ENCODE measurements around the gene ANKS1A.

Gene ANKS1A

DNA sequence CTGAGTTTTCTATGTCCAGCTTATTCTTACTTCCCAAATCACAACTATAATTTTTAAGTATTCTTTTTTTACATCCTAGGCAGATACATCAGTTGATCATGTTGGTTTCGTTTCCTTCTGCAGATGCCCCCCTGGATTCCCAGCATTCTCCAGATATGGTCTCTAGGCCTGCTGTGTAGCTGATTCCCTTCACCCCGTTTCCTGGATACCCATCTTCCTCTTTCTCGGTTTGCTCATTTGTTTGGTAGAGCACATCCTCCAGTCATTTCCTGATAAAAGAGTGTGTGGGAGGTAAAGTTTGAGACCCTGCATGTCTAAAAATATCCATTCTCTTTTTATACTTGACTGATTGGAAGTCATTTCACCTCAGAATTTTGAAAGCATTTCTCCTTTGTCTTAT is 66.4 kb downstream of the ANKS1A start:
- no peak for DNase-seq (ENCODE audit: low read depth, low spot score)

DNA sequence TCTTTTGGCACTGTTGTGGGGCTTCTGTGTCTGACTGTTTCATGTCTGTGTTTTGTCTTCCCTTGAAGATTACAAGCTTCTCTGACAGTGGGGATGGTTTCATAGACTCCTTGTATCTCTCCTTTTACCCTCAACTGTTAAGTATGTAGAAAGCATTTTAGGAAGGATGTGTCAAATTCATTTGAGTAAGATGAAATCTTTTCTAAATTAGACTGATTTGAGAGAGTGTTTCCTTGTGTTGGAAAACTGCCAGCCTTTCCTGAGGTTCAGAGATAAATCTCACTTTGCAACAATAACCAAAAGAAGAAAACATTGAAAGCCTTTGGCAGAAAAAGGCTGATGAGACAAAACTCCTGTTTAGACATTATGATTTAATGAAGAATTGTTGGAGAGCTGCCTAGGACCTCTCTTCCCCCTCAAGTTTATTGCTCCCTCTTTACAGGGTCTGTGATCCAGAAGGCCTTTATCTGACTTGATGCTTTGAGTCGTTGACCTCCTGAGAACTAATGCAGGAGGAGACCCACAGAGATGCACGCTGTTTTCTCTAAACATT is 68.3 kb downstream of the ANKS1A start:
- no peak for DNase-seq (ENCODE audit: low read depth, low spot score)

DNA sequence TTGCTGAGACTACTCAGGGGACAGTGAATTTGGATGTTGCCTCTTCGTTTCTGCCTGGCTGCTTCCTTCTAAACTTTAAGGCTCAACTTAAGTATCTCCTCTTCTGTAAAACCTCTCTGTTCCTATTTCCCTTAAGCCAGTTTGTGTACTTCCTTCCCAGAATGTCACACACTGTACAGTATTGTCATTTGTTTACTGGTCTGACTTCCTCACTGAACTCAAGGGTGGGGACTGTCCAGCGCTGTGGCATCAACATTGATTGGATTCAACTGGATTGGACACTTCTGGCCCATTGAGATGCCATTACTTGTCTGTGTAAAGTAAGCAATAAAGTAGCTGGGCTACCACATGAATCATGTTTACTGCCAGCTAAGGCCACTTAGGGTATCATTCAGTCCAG is 69.7 kb downstream of the ANKS1A start:
- DNase-seq (ENCODE audit: low read depth, low spot score): no peak

DNA sequence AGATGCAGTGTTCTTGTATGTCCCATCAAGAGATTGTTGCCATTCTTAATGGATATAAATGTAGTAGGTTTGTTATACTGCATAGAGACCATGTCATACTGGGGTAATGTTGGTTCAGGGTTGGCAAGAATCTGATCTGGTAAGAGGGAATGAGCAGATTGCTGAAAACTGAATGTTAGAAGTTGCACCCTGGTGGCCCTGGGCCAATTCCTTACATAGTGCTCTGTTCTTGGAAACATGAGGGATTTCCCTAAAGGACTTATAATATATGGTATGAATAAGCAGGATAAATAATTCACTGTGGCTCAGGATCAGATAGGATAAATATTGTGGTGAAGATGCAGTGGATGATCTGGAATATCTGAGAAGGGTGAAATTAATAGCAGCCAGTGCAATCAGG is 70.2 kb downstream of the ANKS1A start:
- DNase-seq (ENCODE audit: low read depth, low spot score): no peak

DNA sequence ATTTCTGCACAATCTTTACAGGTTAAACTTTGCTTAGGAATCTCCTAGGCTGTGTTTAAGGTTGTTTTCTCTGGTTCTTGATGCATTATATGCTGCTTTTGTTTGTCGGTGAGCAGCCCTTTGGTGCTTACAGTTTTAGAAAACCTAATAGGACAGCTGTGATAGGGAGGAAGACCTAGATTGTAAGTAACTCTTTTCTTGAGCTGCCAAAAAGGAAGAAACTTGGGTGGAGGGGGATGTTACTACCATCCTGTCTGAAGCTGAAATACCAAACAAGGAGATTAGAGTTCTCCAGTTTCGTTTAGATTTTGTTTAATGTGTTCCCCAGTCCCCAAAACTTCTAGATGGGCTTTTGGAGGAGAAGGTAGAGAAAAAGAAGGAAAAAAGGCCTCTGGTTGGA is 72.0 kb downstream of the ANKS1A start:
- DNase-seq (ENCODE audit: low read depth, low spot score): no peak

DNA sequence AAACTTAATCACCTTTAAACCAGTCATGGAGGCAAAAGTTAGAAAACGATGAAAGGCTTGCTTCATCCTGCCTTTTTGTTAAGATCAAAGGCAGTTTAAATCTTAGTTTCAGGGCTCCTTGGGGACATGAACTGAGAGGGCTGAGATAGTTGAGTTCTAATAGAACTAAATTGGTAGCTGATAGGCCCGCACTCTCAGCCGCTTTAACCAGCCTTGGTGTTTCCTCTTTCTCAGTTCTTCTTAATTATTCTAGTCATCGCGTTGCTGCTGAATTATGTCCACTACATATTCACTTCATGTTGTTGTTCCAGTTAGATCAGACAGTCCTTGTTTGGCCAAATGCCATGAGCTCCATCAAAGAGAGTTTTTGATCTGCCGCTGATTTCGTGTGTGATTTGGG is 72.5 kb downstream of the ANKS1A start:
- no peak for DNase-seq (ENCODE audit: low read depth, low spot score)

DNA sequence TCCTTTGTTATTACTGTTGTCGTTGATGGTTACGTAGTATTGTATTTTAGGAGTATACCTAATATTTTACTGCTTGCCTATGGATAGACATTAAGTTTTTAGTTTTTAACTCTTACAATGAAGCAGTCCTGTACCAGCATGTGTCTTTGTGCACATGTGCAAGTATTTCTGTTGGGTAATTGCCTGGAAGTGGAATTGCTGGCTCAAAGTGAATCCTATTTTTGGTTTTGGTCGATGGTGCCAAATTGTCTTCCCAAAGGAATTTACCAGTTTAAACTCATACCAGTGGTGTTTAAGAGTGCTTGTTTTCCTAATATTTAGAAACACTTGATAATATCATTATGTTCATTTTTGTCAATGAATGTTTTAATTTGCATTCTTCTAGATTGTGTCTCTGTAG is 75.5 kb downstream of the ANKS1A start:
- DNase-seq (ENCODE audit: low read depth, low spot score): no peak

DNA sequence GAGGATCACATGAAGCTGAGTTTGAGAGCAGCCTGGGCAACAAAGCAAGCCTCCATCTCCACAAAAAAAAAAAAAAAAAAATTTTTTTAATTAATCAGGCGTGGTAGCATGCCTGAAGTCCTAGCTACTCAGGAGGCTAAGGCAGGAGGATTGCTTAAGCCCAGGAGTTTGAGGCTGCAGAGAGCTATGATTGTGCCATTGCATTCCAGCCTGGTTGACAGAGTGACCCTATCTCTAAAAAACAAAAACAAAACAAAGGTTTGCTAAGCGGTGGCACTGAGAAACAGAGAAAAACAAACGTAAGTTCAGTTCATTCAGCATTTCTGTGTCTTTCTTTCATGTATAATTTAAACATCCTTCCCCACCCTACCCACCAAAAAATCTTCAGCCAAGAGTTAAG is 78.4 kb downstream of the ANKS1A start:
- DNase-seq (ENCODE audit: low read depth, low spot score): no peak

DNA sequence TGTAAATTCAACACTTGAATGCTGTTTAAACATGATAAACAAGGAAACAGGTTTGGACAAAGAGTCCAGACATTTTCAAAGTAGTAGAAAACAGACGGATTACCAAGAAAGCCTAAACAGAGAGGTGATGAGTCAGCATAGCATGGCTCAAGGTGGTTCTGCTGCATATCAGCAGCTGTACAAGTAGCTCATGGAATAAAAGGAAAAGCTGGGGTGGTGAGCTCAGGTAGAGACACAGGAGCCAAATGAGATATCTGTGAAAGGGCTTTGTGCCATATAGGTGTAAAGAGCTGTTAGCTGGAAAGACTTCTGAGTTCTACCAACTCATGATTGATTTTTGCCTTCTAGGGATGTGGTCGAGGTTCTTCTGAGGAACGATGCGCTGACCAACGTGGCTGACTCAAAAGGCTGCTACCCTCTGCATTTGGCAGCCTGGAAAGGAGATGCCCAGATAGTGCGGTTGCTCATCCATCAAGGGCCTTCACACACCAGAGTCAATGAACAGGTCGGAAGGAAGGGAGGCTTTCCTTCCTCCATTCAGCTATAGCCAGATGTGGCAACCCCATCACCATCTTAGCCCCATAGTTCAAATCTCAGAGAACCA is 80.7 kb downstream of the ANKS1A start:
- DNase-seq (ENCODE audit: low read depth, low spot score): no peak

DNA sequence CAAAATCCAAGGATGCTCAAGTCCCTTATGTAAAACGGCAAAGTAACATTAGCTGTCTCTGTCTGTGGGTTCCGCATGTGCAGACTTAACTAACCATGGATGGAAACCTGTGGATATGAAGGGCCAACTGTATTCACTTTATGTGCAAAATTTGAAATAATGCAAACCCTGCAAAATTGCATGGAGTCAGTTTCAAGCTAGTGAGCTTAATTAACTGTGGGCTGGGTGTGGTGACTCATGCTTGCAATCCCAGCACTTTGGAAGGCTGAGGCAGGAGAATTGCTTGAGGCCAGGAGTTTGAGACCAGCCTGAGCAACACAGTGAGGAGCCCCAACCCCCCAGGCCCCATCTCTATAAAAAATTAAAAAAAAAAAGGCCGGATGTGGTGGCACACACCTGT is 81.4 kb downstream of the ANKS1A start:
- no peak for DNase-seq (ENCODE audit: low read depth, low spot score)

DNA sequence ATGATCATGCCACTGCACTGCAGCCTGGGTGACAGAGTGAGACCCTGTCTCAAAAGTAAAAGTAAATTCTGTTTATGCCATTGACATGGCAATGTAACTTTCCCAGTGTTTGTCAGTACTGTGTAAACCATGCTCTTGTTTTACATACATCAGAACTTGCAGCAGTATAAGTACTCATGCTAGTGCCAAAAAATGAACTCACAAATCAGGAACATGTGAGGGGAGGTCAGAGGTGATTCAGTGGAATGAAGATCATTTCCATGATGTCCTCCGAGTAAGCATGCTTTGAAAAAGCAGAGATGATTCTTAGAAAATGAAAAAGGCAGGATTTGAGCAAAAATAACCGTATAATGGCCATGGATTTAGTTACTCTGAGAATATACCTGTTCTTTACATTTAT is 81.9 kb downstream of the ANKS1A start:
- no peak for DNase-seq (ENCODE audit: low read depth, low spot score)

DNA sequence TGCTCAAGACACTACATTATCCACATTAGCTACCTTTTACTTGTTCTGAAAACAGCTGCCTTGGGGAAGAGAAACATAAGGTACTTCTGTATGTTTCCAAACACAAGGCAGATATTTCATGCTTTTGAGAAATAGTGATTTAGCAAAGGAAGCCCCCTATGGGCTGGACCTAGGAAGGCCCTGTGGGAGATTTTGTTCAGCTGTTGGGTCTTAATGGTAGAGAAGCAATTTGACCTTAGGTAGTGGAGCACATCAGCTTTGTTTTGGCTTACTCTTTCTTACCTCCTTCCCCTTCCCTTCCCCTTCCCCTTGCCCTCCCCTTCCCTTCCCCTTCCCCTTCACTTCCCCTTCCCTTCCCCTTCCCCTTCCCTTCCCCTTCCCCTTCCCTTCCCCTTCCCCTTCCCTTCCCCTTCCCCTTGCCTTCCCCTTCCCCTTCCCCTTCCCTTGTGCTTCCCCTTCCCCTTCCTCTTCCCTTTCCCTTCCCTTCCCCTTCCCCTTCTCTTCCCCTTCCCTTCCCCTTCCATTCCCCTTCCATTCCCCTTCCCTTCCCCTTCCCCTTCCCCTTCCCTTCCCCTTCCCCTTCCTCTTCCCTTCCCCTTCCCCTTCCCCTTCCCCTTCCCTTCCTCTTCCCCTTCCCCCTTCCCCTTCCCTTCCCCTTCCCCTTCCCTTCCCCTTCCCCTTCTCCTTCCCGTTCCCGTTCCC is 84.6 kb downstream of the ANKS1A start:
- DNase-seq (ENCODE audit: low read depth, low spot score): no peak

DNA sequence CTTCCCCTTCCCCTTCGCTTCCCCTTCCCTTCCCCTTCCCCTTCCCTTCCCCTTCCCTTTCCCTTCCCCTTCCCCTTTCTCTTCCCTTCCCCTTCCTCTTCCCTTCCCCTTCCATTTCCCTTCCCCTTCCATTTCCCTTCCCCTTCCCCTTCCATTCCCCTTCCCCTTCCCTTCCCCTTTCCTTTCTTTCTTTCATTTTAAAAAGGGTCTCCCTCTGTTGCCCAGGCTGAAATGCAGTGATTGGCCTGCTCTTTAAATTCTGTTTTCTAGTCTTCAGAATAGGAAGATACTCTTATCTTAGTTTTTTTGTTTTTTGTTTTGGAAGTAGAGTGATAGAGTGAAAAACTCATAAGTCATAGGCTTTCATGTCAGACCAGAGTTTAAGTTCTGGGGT is 85.2 kb downstream of the ANKS1A start:
- DNase-seq (ENCODE audit: low read depth, low spot score): no peak

DNA sequence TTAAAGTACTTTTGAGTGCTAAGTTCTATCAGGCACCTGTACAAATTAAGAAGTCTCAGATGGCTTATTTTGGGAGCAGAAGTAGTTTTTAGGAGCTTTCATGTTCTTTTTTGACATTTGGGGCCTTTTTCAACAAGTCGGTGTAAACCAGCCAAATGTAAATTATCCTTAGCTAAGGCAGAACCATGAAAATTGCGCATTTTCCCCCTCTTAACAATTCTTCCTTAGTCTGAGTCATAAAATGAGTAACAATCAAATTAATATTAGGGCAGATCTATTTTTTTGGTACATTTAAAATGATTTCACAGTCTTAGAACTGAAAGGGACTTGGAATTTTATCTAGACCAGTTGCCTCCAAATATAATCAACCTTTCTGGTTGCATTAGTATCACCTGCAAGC is 87.2 kb downstream of the ANKS1A start:
- DNase-seq (ENCODE audit: low read depth, low spot score): no peak

DNA sequence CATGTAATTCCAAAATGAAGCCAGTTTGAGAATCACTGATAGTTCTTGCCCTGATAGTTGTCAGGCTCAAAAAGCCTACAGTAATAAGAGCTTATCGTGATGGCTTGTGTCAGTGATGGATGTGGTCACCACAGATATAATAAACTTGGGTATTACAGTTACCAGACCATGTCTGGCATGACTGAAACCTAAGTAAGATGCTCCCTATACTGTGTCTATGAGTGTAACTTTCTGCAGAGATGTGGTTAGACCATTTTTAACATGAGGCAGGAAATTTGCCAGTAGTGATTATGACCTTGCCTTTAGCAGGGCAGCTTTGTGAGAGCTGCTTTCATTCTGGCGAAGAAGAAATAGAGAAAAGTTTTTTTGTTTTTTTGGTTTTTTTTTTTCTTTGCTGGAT is 90.2 kb downstream of the ANKS1A start:
- no peak for DNase-seq (ENCODE audit: low read depth, low spot score)

DNA sequence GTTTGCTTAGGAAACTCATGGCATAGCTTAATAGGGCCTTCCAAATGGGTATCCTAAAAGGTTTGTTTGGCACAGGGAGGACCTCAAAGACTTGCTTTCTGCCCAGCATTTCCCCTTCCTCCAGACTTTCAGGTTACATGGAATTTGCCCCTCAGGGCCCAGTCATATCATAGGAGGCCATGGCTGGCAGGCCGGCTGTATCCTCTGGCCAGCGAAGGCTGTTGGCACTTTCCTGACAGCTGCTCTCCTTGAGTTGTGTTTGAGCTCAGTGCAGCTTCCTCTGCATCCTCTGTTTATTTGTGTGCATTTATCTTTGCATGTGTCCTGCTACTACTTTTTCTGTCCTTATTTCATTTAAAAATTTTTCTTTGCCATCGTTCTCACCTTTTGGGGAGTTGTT is 90.9 kb downstream of the ANKS1A start:
- no peak for DNase-seq (ENCODE audit: low read depth, low spot score)

DNA sequence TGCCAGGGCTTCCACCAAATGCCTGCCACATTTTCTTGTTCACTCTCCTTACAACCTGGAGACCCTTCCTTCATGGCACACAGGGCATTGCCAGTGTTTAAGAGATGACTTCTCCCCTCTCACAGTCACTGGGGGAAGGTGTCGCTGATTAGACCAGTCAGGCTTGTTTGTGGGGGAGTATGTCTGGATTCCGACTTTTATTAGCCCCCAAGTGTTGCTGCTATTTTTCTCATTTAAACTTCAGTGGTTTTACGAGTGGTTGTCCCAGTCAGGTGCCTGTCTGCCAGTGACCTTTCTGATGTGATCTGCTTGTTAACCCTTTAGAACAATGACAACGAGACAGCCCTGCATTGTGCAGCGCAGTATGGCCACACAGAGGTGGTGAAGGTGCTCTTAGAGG is 92.3 kb downstream of the ANKS1A start:
- no peak for DNase-seq (ENCODE audit: low read depth, low spot score)

DNA sequence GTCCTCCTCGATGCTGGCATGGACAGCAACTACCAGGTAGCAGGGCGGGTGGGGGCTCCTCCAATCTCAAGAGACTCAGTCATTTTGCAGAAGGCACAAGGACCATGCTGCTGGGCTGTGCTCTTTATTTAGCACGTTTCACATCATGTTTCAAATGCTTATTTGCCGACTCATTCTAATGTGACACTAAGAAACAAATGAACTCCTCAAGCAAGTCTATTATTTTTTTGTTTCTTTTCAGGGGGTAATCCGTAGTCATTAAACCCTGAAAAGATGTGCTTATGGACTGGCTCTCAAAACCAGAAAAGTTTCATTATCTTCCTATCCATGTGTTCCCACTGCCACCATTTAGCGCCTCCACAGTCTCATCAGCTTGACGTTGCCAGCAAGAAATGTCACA is 92.9 kb downstream of the ANKS1A start:
- no peak for DNase-seq (ENCODE audit: low read depth, low spot score)

DNA sequence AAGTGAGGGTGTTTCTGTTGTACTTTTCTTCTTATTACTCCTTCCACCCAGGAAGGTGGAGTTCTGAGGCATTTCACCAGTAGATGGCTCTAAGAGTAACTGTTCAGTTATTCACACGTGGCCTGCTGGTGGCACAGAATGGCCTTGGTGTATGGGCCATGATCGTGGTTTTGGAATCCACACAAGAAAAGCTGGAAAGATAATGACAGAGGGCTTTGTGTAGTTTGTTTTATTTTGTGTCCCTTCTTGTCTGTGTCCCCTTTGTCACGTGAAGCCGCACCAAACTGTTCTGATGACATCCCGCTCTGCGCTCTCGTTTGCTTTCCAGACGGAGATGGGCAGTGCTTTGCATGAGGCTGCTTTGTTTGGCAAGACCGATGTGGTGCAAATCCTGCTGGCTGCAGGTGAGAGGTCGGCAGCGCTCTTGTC is 93.4 kb downstream of the ANKS1A start:
- DNase-seq (ENCODE audit: low read depth, low spot score): no peak

DNA sequence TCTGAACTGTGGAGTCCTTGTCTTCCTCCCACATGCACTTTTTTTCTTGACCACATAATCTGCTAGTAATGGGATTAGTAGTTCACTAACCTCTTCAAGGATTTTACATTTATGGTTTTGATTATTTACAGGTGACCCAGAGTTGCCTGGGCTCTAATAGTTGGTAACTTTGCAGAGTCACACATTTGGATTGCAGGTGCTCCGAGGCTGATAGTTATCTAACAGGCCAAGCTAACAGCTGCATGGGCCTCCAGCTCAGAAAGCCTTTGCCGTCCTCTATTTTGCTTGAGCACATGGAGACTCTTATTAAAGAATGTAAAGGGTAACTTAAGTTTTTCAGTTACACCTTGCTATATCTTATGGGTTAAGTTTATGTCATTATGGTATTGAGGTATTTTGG is 95.4 kb downstream of the ANKS1A start:
- no peak for DNase-seq (ENCODE audit: low read depth, low spot score)

DNA sequence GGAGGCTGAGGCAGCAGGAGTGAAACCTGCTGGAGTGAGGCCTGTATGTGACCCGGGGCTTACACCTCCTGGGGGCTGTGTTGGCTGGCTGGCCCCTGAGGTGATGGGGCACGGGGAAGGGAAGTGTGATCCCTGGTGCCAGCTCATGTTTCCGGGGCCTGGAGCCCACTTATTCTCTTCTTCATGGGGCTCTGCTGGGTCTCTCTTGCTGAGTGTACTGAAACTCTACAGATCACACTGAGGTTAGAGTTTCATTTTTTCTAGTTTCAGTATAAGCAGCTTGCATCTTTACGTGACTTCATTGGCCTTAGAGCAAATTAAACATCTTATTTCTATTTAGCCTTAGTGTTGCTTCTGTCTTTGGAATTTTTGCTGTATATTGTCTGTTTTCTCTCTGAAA is 96.2 kb downstream of the ANKS1A start:
- DNase-seq (ENCODE audit: low read depth, low spot score): no peak

DNA sequence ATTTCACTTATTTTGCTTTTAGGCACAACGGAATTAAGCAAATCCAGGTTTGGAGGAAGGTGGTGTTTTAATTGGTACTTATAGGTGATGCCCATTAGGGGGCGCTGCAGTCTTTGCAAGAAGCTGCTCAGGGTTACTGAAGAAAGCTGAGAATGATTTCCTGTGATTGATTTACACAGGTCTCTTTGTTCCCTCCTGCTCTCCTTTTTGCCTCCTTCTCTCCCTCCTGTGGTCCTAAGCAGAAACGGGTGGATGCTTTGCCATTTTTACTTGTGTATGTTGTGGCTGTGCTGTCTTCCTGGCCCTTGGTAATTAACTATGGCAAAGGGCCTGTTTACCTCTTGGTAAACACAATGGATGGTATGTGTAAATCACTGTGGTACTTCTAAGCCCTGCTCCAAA is 97.8 kb downstream of the ANKS1A start:
- peak; percentile 26 for DNase-seq (ENCODE audit: low read depth, low spot score)

DNA sequence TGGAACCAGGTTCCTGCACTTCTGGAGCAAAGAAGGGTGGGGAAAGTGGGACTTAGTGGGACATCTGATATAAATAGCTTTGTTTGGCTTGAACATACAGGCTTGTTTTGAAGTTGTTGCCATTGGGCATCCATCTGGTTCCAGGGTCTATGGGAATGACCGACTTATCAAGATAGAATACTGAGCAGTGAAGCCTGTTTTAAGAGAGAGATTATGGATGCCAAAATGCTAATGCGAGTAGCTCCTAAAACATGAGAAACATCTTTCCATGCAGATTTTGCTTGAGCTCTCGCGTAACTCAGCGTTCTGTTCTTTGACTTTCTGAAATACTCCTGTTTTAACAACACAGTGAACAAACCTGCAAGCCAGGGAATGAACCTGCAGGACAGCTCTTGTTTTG is 98.5 kb downstream of the ANKS1A start:
- no peak for DNase-seq (ENCODE audit: low read depth, low spot score)

Data from activated CD4-positive, CD25-positive, alpha-beta regulatory T cell treated with anti-CD3 and anti-CD28 coated beads, Interleukin-2, amount 50 U/mL, for 16 hours (primary cell).